GM12801 (cell line): ENCODE measurements around the gene LMTK2.

Source experiments
- TF ChIP-seq, protein P1 (sequence below): IDR thresholded peaks from one replicate; pipeline ENCODE4 v1.5.1; 2011; ENCODE audit warnings: control low read depth; ENCODE audit not compliant: insufficient read length; ENCODE audit errors: extremely low read depth

LMTK2 gene

DNA sequence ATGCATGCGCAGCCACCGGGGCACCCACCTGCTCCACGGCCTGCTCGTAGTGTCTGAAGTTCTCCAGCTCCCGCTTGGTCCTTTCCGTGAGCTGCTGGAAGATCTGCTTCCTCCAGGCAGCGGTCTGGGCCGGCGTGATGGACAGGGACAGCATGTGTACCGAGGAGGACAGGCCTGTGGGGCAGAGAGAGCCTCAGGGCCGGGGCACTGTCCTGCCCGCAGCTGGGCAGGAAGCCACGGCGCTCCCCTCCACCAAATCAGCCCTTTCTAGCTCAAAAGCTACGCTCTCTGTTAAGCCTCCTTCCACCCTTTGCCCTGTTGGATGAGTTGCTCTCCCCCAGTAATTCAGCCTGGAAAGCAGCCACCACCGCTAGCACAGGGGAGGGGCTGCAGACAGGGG is 126.1 kb downstream of the LMTK2 start:
- TF ChIP-seq, protein P1, sequence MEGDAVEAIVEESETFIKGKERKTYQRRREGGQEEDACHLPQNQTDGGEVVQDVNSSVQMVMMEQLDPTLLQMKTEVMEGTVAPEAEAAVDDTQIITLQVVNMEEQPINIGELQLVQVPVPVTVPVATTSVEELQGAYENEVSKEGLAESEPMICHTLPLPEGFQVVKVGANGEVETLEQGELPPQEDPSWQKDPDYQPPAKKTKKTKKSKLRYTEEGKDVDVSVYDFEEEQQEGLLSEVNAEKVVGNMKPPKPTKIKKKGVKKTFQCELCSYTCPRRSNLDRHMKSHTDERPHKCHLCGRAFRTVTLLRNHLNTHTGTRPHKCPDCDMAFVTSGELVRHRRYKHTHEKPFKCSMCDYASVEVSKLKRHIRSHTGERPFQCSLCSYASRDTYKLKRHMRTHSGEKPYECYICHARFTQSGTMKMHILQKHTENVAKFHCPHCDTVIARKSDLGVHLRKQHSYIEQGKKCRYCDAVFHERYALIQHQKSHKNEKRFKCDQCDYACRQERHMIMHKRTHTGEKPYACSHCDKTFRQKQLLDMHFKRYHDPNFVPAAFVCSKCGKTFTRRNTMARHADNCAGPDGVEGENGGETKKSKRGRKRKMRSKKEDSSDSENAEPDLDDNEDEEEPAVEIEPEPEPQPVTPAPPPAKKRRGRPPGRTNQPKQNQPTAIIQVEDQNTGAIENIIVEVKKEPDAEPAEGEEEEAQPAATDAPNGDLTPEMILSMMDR, result no peak

DNA sequence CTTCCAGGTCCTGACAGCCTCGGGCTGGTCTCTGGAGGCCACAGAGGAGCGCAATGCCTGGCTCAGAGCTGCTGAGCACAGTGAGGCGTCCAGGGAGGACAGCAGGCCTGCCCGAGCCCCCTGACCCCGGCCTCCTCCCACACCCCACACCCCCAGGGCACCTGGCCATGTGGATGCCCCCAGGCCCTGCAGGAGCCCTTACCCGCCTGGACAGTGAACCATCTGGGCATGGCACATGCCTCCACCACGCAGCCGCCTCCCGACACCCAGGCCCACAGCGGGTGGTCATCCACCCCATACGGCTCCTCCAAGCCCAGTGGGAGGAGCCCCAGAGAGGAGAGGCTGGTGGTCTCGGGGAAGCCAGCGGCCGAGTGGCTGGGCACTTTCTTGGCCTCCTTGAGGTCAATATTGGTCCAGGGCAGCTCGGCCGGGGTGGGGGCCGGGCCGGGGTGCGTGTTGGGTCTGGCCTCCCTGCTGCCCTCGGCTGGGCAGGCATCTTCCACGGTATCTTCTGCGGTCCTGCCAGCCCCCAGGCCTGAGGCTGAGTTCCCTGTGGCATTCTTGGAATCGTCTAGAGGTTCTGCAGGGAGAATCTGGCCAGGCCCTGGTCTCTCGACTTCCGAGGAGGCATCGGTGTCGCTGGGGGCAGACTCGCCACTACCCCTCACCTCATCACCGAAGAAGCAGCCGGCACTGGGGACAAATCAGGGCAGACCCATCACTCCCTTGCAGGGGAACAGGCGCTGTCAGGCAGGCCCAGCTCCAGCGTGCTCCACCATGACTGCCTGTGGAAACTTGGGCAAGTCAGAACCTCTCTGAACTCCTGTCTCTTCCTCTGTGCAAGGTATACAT is 126.8 kb downstream of the LMTK2 start:
- TF ChIP-seq, protein P1, result no peak

DNA sequence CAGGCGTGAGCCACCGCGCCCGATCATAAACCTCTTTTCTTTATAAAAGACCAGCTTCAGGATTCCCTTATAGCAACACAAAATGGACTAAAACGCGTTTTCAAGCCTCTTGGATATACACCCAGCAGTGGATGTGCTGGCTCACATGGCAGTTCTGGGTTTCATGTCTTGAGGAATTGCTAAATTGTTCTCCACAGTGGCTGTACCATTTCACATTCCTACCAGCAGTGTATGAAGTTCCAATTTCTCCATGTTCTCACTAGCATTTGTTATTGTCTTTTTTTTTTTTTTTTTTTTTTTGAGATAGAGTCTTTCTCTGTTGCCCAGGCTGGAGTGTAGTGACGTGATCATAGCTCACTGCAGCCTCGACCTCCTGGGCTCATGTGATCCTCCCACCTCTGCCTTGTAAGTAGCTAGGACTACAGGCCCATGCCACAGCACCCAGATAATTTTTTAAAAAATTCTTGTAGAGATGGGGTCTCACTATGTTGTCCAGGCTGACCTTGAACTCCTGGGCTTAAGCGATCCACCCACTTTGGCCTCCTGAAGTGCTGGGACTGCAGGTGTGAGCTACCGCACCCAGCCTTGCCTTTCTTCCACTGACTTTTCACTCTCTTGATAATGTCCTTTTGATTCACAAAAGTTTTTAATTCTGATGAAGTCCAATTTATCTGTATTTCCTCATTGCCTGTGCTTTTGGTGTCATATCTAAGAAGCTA is 127.9 kb downstream of the LMTK2 start:
- TF ChIP-seq, protein P1, result no peak

DNA sequence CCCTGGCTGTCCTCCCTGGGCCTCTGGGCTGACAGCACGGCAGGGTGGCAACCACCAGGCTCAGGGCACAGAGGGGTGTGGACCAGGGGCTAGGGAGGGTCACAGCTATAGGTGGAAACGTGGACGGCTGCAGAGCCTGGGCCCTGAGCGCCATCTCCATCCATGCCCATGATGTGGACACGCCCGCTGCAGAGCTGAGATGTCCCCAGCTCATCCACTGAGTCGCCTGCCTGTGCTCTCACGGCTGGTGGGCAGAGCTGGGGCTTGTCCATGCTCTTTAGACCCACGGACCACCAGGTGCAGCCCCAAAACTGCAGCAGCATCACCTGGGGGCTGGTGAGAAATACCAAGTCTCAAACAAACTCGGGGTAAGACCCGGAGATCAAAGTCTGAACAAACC is 129.2 kb downstream of the LMTK2 start:
- TF ChIP-seq, protein P1, result no peak

DNA sequence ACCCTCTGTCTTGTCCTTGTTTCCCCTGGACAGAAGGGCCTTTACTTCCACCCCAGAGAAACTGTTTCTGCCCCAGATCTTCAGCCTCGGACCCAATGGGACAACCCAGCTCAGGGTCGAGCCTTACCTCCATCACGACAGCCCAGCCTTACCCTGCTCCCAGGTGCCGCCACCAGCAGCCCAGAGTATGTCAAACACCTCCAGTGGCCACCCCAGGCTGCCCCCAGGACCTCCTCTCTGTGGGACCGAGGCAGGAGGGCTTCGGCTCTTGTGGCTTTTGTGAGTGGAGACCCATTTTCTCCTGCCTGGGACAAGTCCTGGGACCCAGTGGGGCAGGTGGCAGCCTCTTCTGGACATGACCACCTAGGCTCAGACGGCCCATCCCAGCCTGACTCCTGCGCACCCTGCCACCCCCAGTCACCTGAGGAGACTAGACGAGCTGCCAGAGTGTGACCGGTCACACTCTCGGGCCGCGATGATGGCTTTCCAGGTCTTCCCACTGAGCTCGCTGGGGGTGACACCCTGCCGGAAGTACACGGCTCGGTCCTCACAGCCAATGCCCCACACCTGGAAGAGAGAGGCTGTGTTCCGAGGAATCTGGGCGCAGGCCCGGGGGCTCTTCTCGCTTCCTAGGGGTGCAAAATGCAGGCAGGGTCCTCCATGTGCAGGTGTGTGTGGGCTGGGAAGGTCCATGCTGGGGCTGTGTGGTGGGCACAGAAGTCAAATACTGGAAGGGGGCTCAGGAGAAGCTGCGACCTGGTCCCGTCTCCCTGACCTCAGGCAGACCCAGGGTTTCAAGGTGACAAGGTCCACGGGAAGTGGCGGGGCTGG is 129.9 kb downstream of the LMTK2 start:
- TF ChIP-seq, protein P1, result no peak

DNA sequence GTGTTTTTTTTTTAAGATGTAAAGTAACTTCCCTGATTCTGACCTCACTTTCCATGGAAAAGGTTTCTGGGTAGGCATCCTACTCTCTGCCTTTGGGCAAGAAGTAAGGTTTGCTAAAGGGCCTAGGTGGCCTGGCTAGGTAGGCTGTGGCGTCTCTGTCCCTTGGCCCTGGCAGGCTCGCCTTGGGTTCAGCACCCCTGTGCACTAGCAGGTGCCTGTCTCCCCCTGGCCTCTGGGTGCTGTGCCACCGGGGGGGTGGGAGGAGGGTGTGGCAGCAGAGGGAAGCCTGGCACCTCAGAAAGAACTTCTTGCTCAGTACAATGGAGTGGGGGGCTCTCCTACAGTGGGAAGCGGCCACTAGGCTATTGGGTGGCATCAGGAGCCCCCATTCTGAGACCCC is 131.4 kb downstream of the LMTK2 start:
- TF ChIP-seq, protein P1, result no peak

DNA sequence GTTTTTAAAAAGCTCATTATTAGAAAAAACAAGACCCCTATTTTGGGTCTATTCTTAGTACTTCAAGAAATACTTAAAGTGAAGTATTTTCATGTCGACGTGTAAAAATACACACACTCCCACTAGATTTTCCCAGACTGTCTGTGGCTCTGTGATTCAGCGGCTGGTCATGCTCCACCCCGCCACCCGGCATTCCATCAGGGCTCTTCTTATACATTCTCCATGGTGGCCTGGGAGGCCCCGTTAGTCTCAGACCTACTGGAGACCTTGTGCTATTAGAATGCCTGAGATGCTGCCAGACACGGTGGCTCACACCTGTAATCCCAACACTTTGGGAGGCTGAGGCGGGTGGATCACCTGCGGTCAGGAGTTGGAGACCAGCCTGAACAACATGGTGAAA is 132.3 kb downstream of the LMTK2 start:
- TF ChIP-seq, protein P1, result no peak
